Measurements from ENCODE around the gene KRT79. TPM values are rescaled to one million over a fixed set of nuclear protein-coding genes. Genes with fewer than 3 reads are reported as not detected.

The KRT79 gene
- total RNA-seq, 1 donor from 2014 or later: 0.10 TPM

DNA sequence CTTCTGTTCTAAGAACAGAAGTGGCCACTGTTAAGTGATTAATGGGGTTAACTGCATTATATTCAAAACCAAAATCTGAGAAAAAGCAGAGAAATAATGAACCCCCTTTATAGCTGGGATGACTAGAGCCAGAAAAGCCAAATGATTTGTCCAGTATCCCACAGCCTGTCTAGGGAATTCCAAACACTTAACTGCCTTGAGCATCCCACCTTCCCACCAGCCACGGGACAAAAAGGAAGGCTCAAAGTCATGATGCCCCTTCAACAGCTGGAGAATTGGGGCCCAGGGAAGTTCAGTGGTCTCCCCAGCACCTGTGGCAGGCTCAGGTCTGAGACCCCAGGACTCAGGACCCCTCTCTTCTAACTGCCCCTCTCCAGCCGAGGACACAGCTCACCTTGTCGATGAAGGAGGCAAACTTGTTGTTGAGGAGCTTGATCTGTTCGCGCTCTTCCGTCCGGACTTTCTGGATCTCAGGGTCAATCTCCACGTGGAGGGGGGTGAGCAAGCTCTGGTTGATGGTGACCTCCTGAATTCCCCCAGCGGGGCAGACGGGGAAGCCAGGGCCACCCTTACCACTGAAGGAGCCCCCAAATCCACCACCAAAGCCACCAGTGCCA lies 20.8 kb downstream of the KRT79 start:
- Mint-ChIP-seq H3K27me3 (ENCODE audit: low read depth) (peaks cover 34% of the 10 kb centered on the region), H3K36me3 (ENCODE audit: low read depth) (no peaks in the 10 kb centered on the region), H3K4me3 (ENCODE audit: unreplicated experiment) (no peak overlapping the region), H3K9me3 (ENCODE audit: low read depth) (no peaks in the 10 kb centered on the region), H3K27ac (ENCODE audit: unreplicated experiment) (no peak overlapping the region), H3K4me1 (ENCODE audit: low read depth) (peaks cover 12% of the 10 kb centered on the region)
- DNase-seq (ENCODE audit: low spot score): no peak
- TF ChIP-seq, protein P1, sequence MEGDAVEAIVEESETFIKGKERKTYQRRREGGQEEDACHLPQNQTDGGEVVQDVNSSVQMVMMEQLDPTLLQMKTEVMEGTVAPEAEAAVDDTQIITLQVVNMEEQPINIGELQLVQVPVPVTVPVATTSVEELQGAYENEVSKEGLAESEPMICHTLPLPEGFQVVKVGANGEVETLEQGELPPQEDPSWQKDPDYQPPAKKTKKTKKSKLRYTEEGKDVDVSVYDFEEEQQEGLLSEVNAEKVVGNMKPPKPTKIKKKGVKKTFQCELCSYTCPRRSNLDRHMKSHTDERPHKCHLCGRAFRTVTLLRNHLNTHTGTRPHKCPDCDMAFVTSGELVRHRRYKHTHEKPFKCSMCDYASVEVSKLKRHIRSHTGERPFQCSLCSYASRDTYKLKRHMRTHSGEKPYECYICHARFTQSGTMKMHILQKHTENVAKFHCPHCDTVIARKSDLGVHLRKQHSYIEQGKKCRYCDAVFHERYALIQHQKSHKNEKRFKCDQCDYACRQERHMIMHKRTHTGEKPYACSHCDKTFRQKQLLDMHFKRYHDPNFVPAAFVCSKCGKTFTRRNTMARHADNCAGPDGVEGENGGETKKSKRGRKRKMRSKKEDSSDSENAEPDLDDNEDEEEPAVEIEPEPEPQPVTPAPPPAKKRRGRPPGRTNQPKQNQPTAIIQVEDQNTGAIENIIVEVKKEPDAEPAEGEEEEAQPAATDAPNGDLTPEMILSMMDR (IDR thresholded peaks at IDR 0.05): no peak

- DNase-seq (ENCODE audit: low spot score): no peak
- H3K9me3 Mint-ChIP-seq (ENCODE audit: low read depth): no peaks in the 10 kb centered on the region
- H3K4me3 Mint-ChIP-seq (ENCODE audit: unreplicated experiment): no peak overlapping the region
- H3K36me3 Mint-ChIP-seq (ENCODE audit: low read depth): no peaks in the 10 kb centered on the region
- TF ChIP-seq, protein P1 (IDR thresholded peaks at IDR 0.05): no peak
- no peak overlapping the region for H3K27ac Mint-ChIP-seq (ENCODE audit: unreplicated experiment)
- peaks cover 12% of the 10 kb centered on the region for H3K4me1 Mint-ChIP-seq (ENCODE audit: low read depth)
- H3K27me3 Mint-ChIP-seq (ENCODE audit: low read depth): peaks cover 36% of the 10 kb centered on the region
These were observed 21.4 kb downstream of the KRT79 start for GRCh38 chr12:52812749-52813148.

DNA sequence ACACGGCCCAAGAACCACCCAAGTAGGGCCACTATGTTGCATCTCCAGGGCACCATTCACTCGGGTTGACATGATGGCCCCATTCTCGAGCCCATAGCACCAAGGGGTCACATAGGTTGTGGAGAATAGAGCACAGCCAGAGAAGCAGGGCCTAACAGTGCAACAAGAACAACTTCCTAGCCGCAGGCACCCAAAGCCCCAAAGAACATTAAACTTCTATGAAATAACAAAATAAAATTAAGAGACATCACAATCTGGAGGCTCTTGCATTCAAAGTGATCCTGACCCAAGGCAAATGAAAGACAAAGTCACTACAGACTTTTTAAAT lies 22.1 kb downstream of the KRT79 start:
- H3K9me3 Mint-ChIP-seq (ENCODE audit: low read depth): no peaks in the 10 kb centered on the region
- no peaks in the 10 kb centered on the region for H3K36me3 Mint-ChIP-seq (ENCODE audit: low read depth)
- TF ChIP-seq, protein P1 (IDR thresholded peaks at IDR 0.05): no peak
- DNase-seq (ENCODE audit: low spot score): no peak
- H3K27me3 Mint-ChIP-seq (ENCODE audit: low read depth): peaks cover 36% of the 10 kb centered on the region
- H3K27ac Mint-ChIP-seq (ENCODE audit: unreplicated experiment): no peak overlapping the region
- no peak overlapping the region for H3K4me3 Mint-ChIP-seq (ENCODE audit: unreplicated experiment)
- peaks cover 12% of the 10 kb centered on the region for H3K4me1 Mint-ChIP-seq (ENCODE audit: low read depth)

- Mint-ChIP-seq H3K9me3 (ENCODE audit: low read depth) (no peaks in the 10 kb centered on the region), H3K4me1 (ENCODE audit: low read depth) (peaks cover 12% of the 10 kb centered on the region), H3K27me3 (ENCODE audit: low read depth) (peaks cover 42% of the 10 kb centered on the region)
These were observed 22.7 kb downstream of the KRT79 start for GRCh38 chr12:52811191-52812072.

GRCh38 chr12:52810554-52810953 lies 23.6 kb downstream of the KRT79 start:
- TF ChIP-seq, protein P1 (IDR thresholded peaks at IDR 0.05): no peak
- H3K4me3 Mint-ChIP-seq (ENCODE audit: unreplicated experiment): no peak overlapping the region
- peaks cover 10% of the 10 kb centered on the region for H3K4me1 Mint-ChIP-seq (ENCODE audit: low read depth)
- no peaks in the 10 kb centered on the region for H3K9me3 Mint-ChIP-seq (ENCODE audit: low read depth)
- no peak overlapping the region for H3K27ac Mint-ChIP-seq (ENCODE audit: unreplicated experiment)
- DNase-seq (ENCODE audit: low spot score): no peak
- H3K36me3 Mint-ChIP-seq (ENCODE audit: low read depth): no peaks in the 10 kb centered on the region
- peaks cover 46% of the 10 kb centered on the region for H3K27me3 Mint-ChIP-seq (ENCODE audit: low read depth)

More at GRCh38 chr12:52811191-52812072, 22.7 kb downstream of the KRT79 start:
- no peak overlapping the region for H3K27ac Mint-ChIP-seq (ENCODE audit: unreplicated experiment)
- no peak for DNase-seq (ENCODE audit: low spot score)
- no peaks in the 10 kb centered on the region for H3K36me3 Mint-ChIP-seq (ENCODE audit: low read depth)
- TF ChIP-seq, protein P1 (IDR thresholded peaks at IDR 0.05): no peak
- no peak overlapping the region for H3K4me3 Mint-ChIP-seq (ENCODE audit: unreplicated experiment)

All from chondrocyte (in vitro differentiated cells).